Endothelial cell (in vitro differentiated cells): Measurements from ENCODE around the gene WNT7B. TPM values are rescaled to one million over a fixed set of nuclear protein-coding genes. Genes with fewer than 3 reads are reported as not detected.

Experiments used
- DNase-seq: peaks from one replicate; pipeline ENCODE4 v3.0.0; 2021; ENCODE audit warnings: low spot score
- H3K27ac Mint-ChIP-seq: one replicate; pipeline ENCODE4 v1.8.0; 2021; ENCODE audit warnings: mixed read lengths, inconsistent platforms; ENCODE audit not compliant: unreplicated experiment
- H3K27me3 Mint-ChIP-seq: one replicate; pipeline ENCODE4 v1.8.0; 2021; ENCODE audit warnings: mild to moderate bottlenecking, moderate library complexity, mixed read lengths, inconsistent platforms; ENCODE audit not compliant: unreplicated experiment
- H3K36me3 Mint-ChIP-seq: one replicate; pipeline ENCODE4 v1.8.0; 2021; ENCODE audit warnings: mild to moderate bottlenecking, low read depth, mixed read lengths, inconsistent platforms; ENCODE audit not compliant: unreplicated experiment
- H3K4me1 Mint-ChIP-seq: one replicate; pipeline ENCODE4 v1.8.0; 2021; ENCODE audit warnings: mild to moderate bottlenecking, mixed read lengths, inconsistent platforms; ENCODE audit not compliant: unreplicated experiment
- H3K4me3 Mint-ChIP-seq: one replicate; pipeline ENCODE4 v1.8.0; 2021; ENCODE audit warnings: mild to moderate bottlenecking, mixed read lengths, inconsistent platforms; ENCODE audit not compliant: unreplicated experiment
- H3K9me3 Mint-ChIP-seq: one replicate; pipeline ENCODE4 v1.8.0; 2021; ENCODE audit warnings: mixed read lengths, inconsistent platforms; ENCODE audit not compliant: unreplicated experiment
- total RNA-seq: library from RNA; stranded (reverse); fragmentation: NEBNext Ultra II Directional; extraction: Animal tissue kit (Norgen Biotek cat#: 25700); gene quantifications from one replicate; pipeline ENCODE4 v1.2.1, GENCODE V29; 2021; ENCODE audit not compliant: unreplicated experiment
- TF ChIP-seq, protein P1 (sequence below): fragments of 200-600 bp; sonication (generic); IDR thresholded peaks from one replicate; pipeline ENCODE4 v1.5.0; 2021; ENCODE audit warnings: antibody characterized with exemption; ENCODE audit not compliant: unreplicated experiment

Gene WNT7B
- total RNA-seq, 1 donor from 2014 or later: not detected

- Mint-ChIP-seq H3K27me3 (peaks cover 24% of the 10 kb centered on the region), H3K36me3 (no peaks in the 10 kb centered on the region), H3K4me3 (no peak overlapping the region), H3K27ac (no peak overlapping the region), H3K9me3 (no peaks in the 10 kb centered on the region), H3K4me1 (peaks cover 4% of the 10 kb centered on the region)
- DNase-seq: no peak
- TF ChIP-seq, protein P1, sequence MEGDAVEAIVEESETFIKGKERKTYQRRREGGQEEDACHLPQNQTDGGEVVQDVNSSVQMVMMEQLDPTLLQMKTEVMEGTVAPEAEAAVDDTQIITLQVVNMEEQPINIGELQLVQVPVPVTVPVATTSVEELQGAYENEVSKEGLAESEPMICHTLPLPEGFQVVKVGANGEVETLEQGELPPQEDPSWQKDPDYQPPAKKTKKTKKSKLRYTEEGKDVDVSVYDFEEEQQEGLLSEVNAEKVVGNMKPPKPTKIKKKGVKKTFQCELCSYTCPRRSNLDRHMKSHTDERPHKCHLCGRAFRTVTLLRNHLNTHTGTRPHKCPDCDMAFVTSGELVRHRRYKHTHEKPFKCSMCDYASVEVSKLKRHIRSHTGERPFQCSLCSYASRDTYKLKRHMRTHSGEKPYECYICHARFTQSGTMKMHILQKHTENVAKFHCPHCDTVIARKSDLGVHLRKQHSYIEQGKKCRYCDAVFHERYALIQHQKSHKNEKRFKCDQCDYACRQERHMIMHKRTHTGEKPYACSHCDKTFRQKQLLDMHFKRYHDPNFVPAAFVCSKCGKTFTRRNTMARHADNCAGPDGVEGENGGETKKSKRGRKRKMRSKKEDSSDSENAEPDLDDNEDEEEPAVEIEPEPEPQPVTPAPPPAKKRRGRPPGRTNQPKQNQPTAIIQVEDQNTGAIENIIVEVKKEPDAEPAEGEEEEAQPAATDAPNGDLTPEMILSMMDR: no peak
Measured at GRCh38 chr22:45971408-45972028, 5.4 kb downstream of the WNT7B start.

DNA sequence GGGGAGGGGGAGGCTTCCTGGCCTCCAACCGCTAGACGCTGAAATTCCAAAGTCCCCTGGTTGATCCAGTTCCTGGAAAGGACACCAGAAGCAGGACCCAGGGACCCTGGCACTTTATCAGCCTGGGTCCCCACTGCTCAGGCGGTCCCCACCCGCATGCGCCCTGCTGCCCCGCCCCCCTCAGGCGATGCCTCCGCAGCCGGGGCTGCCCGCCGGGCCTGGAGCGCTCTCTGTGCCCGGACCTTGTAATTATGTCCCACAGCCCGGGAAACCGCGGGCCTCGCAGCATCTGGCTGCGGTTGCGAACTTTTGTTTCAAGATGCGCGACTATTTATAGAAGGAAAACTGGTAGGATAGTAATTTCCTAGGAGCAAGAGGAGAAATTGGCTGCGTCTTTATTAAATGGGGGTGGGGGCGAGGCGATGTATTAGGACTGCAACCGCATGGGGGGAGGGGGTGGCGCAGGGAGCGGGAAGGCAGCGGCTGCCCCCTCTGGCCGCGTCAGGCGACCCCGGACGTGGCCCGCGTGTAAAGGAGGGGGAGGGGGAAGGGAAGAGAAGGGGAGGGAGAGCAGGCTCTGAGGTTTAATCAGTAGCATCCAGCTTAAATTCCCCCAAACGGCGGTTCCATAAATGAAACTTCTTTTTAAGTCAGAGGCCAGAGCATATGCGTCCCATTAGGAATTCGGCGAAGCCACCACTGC, 6.1 kb downstream of the WNT7B start:
- no peaks in the 10 kb centered on the region for H3K36me3 Mint-ChIP-seq
- no peak overlapping the region for H3K4me3 Mint-ChIP-seq
- no peak overlapping the region for H3K27ac Mint-ChIP-seq
- H3K4me1 Mint-ChIP-seq: peaks cover 4% of the 10 kb centered on the region
- TF ChIP-seq, protein P1: no peak
- no peak for DNase-seq
- no peaks in the 10 kb centered on the region for H3K9me3 Mint-ChIP-seq
- peaks cover 24% of the 10 kb centered on the region for H3K27me3 Mint-ChIP-seq

DNA sequence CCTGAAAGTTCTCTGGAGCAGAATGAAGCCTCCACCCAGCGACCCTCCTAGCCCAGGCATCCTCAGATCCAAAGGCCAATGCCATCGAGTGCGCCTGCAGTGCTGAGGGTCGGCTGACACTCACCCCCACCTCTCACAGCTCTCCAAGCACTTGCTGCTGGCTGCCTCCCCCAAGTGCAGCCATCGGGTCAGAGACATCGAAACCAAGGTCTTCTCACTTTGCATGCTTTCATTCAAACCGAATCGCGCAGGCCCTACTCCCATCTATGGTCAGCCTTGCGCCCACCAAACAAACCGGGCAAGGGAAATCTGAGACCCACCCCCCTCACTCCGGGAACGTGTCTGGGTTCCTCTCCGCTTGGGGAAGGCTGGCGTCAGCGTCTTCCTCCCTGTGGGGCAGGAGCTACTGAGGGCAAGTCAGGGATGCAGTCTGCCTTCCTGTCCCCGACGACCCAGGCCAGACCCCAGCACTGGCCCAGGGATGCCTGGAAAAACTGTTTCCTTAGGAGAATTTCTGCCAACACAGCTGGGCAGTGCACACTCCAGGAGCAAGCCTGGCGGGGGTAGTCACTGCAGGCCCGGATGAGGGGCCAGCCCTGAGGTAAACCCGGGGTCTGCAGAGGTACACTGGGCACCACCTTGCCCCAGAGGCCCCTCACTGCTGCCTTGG, 7.0 kb downstream of the WNT7B start:
- H3K4me1 Mint-ChIP-seq: peaks cover 4% of the 10 kb centered on the region
- TF ChIP-seq, protein P1: no peak
- no peak overlapping the region for H3K4me3 Mint-ChIP-seq
- H3K27me3 Mint-ChIP-seq: peaks cover 20% of the 10 kb centered on the region
- H3K9me3 Mint-ChIP-seq: no peaks in the 10 kb centered on the region
- DNase-seq: no peak
- no peak overlapping the region for H3K27ac Mint-ChIP-seq
- no peaks in the 10 kb centered on the region for H3K36me3 Mint-ChIP-seq

GRCh38 chr22:45969414-45969799, 7.6 kb downstream of the WNT7B start:
- H3K9me3 Mint-ChIP-seq: no peaks in the 10 kb centered on the region
- peaks cover 4% of the 10 kb centered on the region for H3K4me1 Mint-ChIP-seq
- DNase-seq: no peak
- no peaks in the 10 kb centered on the region for H3K36me3 Mint-ChIP-seq
- H3K4me3 Mint-ChIP-seq: no peak overlapping the region
- peaks cover 17% of the 10 kb centered on the region for H3K27me3 Mint-ChIP-seq
- H3K27ac Mint-ChIP-seq: no peak overlapping the region
- TF ChIP-seq, protein P1: no peak
